HFFc6 (cell line): ENCODE data around the gene CTNNBL1. TPM values are rescaled to one million over a fixed set of nuclear protein-coding genes. Genes with fewer than 3 reads are reported as not detected.

Experiments used
- DNase-seq: peaks from one replicate; pipeline ENCODE4 v3.0.0-alpha.2; 2018
- H3K27ac Mint-ChIP-seq: 2 replicates; pipeline ENCODE4 v1.8.0; 2020; ENCODE audit warnings: mild to moderate bottlenecking, mixed read lengths
- H3K27me3 Mint-ChIP-seq: 2 replicates; pipeline ENCODE4 v1.8.0; 2021; ENCODE audit warnings: mild to moderate bottlenecking, moderate library complexity, mixed read lengths; ENCODE audit not compliant: insufficient read depth
- H3K36me3 Mint-ChIP-seq: 2 replicates; pipeline ENCODE4 v1.8.0; 2021; ENCODE audit warnings: low read depth, mixed read lengths
- H3K4me1 Mint-ChIP-seq: 2 replicates; pipeline ENCODE4 v1.8.0; 2020; ENCODE audit warnings: low read depth, mixed read lengths
- H3K4me3 Mint-ChIP-seq: 2 replicates; pipeline ENCODE4 v1.8.0; 2020; ENCODE audit warnings: mild to moderate bottlenecking, moderate library complexity, mixed read lengths
- H3K9me3 Mint-ChIP-seq: 2 replicates; pipeline ENCODE4 v1.8.0; 2020; ENCODE audit warnings: mild to moderate bottlenecking, mixed read lengths
- CTCF ChIP-seq: fragments of 200-600 bp; sonication (generic); IDR thresholded peaks from 2 replicates; pipeline ENCODE4 v1.5.0; 2021; ENCODE audit warnings: antibody characterized with exemption, mild to moderate bottlenecking
- total RNA-seq, 6 experiments: library from RNA; stranded (reverse); fragmentation: NEBNext Ultra II Directional; extraction: Animal tissue kit (Norgen Biotek cat#: 25700); gene quantifications; 2 replicates in 1 of 6; 3 replicates in 5 of 6; pipeline ENCODE4 v1.2.3, GENCODE V29; 2021

The CTNNBL1 gene
- total RNA-seq, 6 experiments from 2014 or later = 49.7 to 62.4 (median 59.5) TPM

- Mint-ChIP-seq H3K4me1 (peaks cover 17% of the 10 kb centered on the region), H3K27me3 (no peaks in the 10 kb centered on the region), H3K27ac (no peak overlapping the region), H3K36me3 (peaks cover 26% of the 10 kb centered on the region), H3K9me3 (no peaks in the 10 kb centered on the region), H3K4me3 (no peak overlapping the region)
- TF ChIP-seq CTCF = no peak
- no peak for DNase-seq
Observed at GRCh38 chr20:37733416-37733815, 39.6 kb downstream of the CTNNBL1 start.

- peaks cover 12% of the 10 kb centered on the region for H3K4me1 Mint-ChIP-seq
- no peak for DNase-seq
- H3K4me3 Mint-ChIP-seq = no peak overlapping the region
- peaks cover 26% of the 10 kb centered on the region for H3K36me3 Mint-ChIP-seq
- H3K9me3 Mint-ChIP-seq = no peaks in the 10 kb centered on the region
- no peak for TF ChIP-seq CTCF
- no peak overlapping the region for H3K27ac Mint-ChIP-seq
- H3K27me3 Mint-ChIP-seq = no peaks in the 10 kb centered on the region
Observed at GRCh38 chr20:37734228-37734985, 40.6 kb downstream of the CTNNBL1 start.

- peaks cover 26% of the 10 kb centered on the region for H3K36me3 Mint-ChIP-seq
- H3K4me3 Mint-ChIP-seq = no peak overlapping the region
- no peaks in the 10 kb centered on the region for H3K27me3 Mint-ChIP-seq
- DNase-seq = no peak
- H3K4me1 Mint-ChIP-seq = peaks cover 3% of the 10 kb centered on the region
- TF ChIP-seq CTCF = no peak
- H3K9me3 Mint-ChIP-seq = no peaks in the 10 kb centered on the region
- H3K27ac Mint-ChIP-seq = no peak overlapping the region
Observed at GRCh38 chr20:37735541-37735940, 41.7 kb downstream of the CTNNBL1 start.

- peaks cover 26% of the 10 kb centered on the region for H3K36me3 Mint-ChIP-seq
- H3K27ac Mint-ChIP-seq = no peak overlapping the region
- no peaks in the 10 kb centered on the region for H3K9me3 Mint-ChIP-seq
- H3K27me3 Mint-ChIP-seq = peaks cover 1% of the 10 kb centered on the region; the same call in 1 of the 2 replicates
- no peak overlapping the region for H3K4me3 Mint-ChIP-seq
- no peak for DNase-seq
- peaks cover 8% of the 10 kb centered on the region for H3K4me1 Mint-ChIP-seq
- no peak for TF ChIP-seq CTCF
Observed at GRCh38 chr20:37736132-37736531, 42.3 kb downstream of the CTNNBL1 start.

- peaks cover 1% of the 10 kb centered on the region; the same call in 1 of the 2 replicates for H3K27me3 Mint-ChIP-seq
- DNase-seq = no peak
- TF ChIP-seq CTCF = no peak
- H3K9me3 Mint-ChIP-seq = no peaks in the 10 kb centered on the region
- H3K27ac Mint-ChIP-seq = no peak overlapping the region
- peaks cover 13% of the 10 kb centered on the region for H3K36me3 Mint-ChIP-seq
- peaks cover 21% of the 10 kb centered on the region for H3K4me1 Mint-ChIP-seq
- no peak overlapping the region for H3K4me3 Mint-ChIP-seq
Observed at GRCh38 chr20:37737826-37738420, 44.1 kb downstream of the CTNNBL1 start.
